HepG2 (cell line): ENCODE data around the gene CAMK2A.

Experiments used
- CTCF ChIP-seq: sonication (generic); formaldehyde crosslinking; IDR thresholded peaks from 2 replicates; pipeline ENCODE4 v1.5.0; 2020; ENCODE audit warnings: mild to moderate bottlenecking, missing genetic modification reagents, moderate library complexity
- ISX ChIP-seq: sonication (generic); formaldehyde crosslinking; conservative IDR thresholded peaks from 2 replicates; pipeline ENCODE4 v1.5.0; 2020; ENCODE audit warnings: missing genetic modification reagents
- NFYC ChIP-seq: IDR thresholded peaks from 2 replicates; pipeline ENCODE4 v1.6.1; 2016; ENCODE audit warnings: missing genetic modification reagents, missing compliant biosample characterization
- RBM39 ChIP-seq: fragments of 200-400 bp; formaldehyde crosslinking; IDR thresholded peaks from one replicate; pipeline ENCODE4 v1.6.1; 2018; ENCODE audit warnings: antibody characterized with exemption, mild to moderate bottlenecking, low read depth, low read length; ENCODE audit not compliant: poor library complexity, severe bottlenecking
- SRF ChIP-seq: IDR thresholded peaks from 2 replicates; pipeline ENCODE4 v1.6.1; 2011; ENCODE audit warnings: mild to moderate bottlenecking, low read depth, low read length, moderate library complexity
- ZNF101 ChIP-seq: sonication (generic); formaldehyde crosslinking; IDR thresholded peaks from 2 replicates; pipeline ENCODE4 v1.4.0; 2020; ENCODE audit warnings: mild to moderate bottlenecking, low read depth, missing genetic modification reagents, borderline replicate concordance

- no peak for TF ChIP-seq RBM39
- TF ChIP-seq ZNF101 (CRISPR knock-in tag) = no peak
- no peak for TF ChIP-seq CTCF (CRISPR knock-in tag)
- no peak for TF ChIP-seq ISX (CRISPR knock-in tag)
- TF ChIP-seq SRF = no peak
- no peak for TF ChIP-seq NFYC (CRISPR knock-in tag)
These were observed 26.2 kb downstream of the CAMK2A start for GRCh38 chr5:150263375-150263775.
